ENCODE measurements around the gene ADARB2.

ADARB2 gene

DNA sequence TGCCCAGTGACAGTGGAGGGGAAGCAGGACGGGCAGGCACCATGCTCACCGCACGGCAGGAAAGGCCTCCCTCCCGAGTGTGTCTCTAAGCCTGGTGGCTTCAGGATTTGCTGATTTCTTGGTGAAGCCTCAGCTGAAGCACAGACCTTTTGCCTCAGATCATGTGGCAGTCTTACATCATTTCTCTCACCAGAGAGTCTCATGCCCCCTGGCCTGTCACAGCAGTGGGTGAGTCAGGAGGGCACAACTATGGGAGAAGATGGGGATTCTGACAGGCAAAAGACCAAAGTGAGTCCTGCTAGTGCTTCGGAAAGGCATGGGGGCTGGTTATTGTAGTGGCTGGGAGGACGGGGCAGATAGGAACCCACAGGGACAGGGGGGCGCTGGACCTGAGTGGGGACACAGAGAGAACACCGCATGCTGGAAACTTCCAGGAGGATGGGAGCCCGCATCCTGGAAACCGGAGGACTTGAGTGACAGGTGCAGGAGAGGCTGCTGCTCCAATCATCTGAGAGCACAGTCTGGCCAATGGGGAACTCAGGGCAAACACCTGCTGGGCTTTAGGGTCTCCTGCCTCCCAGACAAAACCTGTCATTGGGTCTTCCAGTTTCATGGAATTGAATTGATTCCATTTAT is 166.8 kb downstream of the ADARB2 start:
- DNase-seq (ENCODE audit: low spot score): no peak

DNA sequence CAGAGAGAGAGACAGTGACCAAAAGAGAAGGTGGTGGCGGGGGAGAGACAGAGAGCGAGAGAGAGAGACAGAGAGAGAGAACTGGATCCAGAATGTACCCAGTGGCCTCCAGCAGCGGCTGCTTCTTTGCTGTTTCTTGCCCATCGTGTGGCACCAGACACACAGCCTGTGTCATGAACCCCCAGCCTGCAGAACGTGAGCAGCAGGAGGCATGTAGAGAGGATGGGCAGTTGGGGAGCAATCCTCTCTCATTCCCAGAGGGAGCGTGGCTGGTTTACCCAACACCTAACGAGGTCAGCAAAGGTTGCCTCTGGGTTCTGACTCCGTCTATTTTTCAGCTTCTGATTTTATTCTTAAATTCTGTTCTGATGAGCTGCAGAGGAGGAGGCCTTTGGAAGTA is 168.1 kb downstream of the ADARB2 start:
- no peak for DNase-seq (ENCODE audit: low spot score)

DNA sequence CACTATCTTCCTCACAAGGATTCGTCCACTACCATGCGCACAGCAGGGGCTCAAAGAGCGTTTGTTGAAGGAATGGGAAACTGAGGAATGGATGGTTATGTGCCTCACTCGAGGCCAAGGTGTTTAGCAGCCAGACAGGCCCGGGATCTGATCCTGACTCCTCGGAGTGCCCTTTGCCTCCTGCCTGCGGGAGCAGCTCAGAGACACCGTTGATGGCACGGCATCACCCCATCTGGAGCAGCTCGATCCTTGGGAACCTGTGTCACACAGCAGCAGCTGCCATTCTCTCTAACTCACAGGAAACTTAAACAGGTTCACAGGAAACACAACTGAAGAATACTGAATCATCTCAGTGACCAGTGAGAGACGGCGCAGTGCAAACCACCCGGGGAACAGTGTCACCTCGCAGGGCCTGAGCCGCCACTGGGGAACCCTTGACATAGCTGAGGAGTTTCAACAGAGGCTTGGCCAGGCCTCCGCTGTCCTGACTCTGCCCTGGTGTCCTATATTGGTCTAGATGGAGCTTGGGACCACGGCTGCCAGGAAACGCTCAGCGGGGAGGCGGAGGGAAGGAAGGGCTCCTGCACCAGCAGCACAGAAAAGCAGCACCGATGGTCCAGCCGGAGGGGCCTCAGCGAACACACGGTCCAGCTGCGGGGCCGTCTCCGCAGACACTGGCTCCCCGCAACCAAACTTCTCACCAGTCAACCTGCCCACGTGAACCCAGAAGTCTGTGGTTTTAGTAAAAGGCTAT is 169.4 kb downstream of the ADARB2 start:
- DNase-seq (ENCODE audit: low spot score): no peak

DNA sequence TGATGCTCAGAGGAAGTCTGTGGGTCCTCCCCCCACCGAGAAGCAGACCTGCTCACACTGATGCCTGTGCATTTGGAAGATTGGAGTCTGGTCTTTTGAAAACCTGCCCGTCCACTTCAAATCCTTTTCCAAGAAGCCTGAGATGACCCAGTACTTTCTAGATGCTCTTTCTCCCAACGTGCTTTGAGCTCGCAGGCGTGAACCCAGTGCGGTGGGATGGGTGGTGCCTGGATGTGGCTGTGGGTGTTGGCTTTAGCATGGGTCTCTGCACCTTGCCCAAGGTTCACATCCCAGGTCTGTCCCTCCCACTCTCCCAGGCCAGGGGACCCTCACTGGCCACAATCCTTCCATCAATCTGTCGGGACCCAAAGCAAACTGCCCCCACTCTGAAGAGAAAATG is 170.2 kb downstream of the ADARB2 start:
- no peak for DNase-seq (ENCODE audit: low spot score)

DNA sequence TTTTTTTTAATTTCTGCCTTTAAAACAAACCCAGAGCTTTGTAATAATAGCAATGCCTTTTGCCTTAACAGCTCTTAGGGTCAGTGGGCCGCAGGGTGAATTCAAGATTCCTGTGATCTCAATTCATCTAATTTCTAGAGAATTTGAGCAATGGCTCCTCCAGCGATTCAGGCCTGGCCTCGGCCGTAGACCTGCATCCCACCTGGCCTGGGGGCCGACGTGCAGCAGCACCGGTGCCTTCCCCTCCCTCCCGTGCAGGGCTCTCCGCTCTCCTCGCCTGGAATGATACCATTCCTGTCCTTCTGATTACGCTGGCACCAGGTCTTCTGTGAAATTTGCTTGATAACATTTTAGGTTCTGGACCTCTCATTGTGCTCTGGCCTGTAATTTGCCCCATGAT is 172.5 kb downstream of the ADARB2 start:
- no peak for DNase-seq (ENCODE audit: low spot score)

DNA sequence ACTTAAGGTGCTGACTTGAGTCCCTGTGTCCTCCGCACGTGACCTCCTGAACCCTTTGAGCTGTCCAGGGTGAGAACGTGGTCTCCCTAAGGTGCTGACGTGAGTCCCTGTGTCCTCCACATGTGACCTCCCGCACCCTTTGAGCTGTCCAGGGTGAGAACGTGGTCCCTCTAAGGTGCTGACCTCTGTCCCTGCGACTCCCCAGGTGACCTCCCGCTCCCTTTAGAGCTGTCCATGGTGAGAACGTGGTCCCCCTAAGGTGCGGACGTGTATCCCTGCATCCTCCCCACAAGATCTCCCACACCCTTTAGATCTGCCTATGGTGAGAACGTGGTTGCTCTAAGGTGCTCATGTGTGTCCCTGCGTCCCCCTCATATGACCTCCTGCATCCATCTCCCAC is 174.3 kb downstream of the ADARB2 start:
- DNase-seq (ENCODE audit: low spot score): no peak

DNA sequence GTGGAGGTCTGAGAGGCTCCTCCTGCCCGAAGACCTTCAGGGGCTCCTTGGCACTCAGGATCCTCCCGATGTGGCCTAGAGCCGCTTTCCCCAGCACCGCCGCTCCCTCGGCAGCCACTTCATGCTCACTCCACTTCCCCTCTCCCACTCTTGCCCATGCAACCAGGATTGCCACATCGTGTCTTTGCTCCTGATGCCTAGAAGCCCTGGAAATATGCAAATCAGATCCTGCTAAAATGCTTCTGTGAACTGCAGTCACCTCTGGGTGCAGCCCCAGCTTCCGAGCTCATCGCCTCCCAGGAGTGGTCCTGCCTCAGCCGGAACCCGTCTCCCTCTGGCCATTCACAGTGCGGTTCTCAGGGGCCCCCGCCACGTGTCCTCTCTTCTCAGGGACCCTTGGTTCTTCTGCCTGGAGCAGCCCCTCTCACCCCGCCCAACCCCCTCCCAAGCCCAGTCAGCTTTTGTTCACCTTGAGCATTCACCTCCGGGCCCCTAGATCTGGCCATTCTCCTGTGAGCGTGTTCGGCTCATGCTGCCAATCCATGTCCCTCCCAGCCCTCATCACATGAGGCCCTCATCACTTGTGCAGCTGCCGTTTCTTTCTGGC is 175.5 kb downstream of the ADARB2 start:
- DNase-seq (ENCODE audit: low spot score): no peak

DNA sequence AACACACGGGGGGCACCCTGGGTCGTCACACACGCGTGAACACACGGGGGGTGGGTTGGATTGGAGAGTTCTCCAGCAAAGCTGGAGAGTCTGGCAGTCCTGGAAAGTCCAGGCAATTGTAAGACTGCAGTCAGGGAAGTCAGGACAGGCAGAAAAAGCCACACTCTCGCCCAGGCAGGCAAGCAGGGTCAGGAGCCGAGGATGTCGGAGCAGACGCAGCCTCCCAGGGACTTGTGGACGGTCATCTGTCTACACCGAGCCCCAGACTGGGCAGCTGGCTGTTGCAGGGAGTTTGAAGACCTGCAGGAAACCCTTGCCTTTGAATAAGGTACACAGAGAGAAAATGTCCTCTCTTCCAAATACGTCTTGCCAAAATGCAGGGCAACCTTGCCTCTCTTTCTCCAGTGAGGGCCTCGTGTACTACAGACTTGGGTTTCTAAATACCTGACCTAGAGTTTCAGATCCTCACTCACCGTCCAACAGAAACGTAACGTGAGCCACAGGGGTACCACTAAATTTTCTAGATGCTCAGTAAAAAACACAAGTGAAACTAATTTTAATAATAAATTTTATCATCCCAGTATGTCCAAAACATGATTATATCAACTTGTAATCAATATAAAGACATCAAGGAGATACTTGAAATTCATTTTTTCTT is 176.7 kb downstream of the ADARB2 start:
- DNase-seq (ENCODE audit: low spot score): no peak

DNA sequence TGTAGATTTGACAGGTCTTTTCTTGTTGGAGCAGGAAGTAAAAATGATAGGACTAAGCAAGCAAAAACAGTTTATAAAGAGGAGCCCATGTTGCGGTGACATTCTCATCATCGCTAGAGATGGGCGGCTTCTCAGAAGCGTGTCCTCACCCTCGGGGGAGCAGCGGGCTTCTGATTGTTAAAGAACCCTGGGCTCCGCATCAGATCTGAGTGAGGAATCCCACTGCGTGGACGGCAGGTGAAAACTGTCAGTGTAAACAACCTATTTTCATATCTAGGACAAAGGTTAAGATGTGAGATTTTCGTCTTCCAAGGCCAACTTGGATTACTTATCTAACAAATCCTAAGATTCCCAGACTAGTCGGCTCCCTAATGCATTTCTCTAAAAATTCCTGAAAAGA is 177.6 kb downstream of the ADARB2 start:
- no peak for DNase-seq (ENCODE audit: low spot score)

DNA sequence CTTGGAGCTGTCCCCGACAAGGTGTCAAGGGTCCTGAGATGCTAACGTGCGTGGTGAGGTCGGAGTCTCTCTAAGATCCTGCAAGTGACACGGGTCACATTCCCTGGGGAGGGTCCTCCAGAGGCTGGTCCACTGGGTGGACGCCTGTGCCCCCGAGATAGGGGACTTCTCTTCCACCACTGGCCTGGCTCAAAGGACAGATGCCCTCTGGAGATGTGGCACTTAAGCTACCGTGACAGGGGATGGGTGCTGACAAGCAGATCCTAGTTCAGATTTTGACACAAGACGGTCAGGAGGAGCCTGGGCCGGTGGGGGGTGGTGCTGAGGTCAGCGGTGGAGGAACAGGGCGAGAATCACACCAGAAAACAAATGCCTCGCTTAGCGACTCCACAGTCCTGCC is 178.0 kb downstream of the ADARB2 start:
- no peak for DNase-seq (ENCODE audit: low spot score)

DNA sequence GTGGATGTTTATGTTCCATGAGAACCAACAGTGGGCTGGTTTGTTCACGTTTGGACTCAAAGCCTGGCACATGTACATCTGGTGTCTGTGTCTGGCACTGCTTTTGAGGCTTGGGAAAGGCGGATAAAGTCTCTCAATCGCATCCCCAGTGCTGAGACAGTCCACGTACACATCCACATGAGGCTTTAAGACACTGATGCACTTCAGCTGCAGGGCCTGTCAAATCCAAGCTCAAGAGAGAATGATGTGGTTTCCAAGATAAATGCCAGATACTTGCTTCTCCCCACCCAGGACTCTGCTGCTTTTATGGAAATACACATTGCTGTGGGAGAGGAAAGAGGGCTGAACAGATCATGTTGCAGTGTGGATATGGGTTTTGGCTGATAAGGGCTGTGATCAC is 178.4 kb downstream of the ADARB2 start:
- no peak for DNase-seq (ENCODE audit: low spot score)

DNA sequence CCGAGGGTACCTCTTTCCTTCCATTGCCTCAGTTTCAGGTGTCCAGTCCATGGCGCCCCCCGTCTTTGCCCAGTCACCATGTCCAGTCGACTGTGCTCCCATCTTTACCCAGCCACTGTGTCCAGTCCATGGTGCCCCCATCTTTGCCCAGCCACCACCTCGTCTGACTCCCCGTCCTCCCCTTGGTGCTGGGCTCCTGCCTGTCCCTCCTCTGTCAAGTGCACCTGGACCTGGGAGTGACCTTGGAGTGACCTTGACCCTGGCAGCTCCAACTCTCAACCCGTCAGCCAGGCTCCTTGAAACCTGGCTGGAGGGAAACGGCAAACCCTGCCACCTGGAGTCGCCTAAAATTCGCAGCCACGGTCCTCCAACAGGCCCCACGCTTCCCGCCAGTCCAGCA is 180.2 kb downstream of the ADARB2 start:
- DNase-seq (ENCODE audit: low spot score): no peak

DNA sequence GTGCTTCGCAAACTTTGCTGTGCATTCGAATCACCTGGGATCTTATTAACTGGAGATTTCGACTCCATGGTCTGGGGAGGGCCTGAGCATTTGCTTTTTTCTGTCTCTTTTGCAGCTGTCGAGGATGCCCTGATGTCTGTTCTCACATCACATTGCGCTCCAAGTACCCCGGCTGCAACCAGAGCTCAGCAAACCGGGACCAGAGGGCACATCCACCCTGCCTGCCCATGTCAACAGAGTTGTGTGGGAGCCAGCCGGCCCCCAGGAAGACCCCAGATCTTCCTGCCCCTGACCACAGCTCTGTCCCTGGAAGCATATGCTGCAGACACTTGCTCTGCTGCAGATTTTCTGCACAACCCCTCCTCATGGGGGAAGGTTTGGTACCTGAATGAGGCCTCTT is 180.8 kb downstream of the ADARB2 start:
- DNase-seq (ENCODE audit: low spot score): no peak

DNA sequence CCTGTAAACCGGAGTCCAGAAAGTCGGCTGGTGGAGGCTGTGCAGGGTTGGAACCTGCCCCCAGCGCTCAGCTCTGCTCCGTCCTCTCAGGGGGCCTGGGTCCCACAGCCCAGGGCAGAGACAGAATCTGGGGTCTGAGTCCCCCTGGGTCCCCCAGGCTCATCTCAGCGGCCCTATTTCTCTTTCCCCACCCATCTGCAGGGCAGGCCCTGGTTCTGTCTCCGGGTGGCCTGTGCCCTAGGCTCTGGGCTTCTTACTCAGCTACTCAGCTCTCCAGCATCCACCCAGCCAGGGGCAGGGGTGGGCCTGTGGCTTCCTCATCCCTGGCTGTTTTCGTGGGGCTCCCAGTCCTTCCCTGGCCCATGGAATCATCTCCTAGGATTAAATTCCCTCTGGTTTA is 183.4 kb downstream of the ADARB2 start:
- DNase-seq (ENCODE audit: low spot score): no peak

DNA sequence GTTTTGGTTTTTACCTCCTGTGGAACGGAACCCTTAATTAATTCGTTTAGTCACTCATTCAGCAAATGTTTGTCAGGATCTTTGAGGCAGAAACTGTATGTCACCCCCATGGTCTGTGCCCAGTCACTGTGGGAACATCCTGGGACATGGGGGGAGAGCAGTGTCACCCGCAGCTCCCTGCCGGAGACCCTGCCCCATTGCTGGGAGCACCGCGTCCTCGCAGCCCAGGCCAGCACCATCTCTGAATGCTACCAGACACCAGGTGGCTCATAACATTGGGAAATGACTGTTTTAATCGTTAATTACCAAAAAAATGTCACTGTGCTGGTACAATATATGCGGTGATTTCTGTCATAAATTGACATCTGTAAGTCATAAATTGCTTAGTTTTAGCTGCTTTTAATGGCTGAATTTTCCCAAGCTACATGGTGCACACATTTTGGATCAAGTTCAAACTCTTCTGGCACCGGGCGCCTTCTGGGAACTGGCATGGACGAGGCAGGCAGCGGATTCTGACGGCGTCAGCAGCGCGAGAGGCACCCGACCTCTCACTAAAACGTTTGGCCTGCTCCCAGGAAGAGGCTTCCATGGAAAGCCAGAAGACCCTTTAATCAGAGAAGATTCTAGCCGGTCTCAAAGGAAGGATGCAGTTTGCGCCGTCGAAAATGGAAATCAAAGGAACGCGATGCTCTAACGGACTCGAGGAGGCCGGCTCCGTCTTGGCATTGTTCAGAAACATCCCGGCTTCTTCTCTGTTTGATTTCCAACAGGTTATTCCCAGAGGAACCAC is 184.2 kb downstream of the ADARB2 start:
- DNase-seq (ENCODE audit: low spot score): no peak

DNA sequence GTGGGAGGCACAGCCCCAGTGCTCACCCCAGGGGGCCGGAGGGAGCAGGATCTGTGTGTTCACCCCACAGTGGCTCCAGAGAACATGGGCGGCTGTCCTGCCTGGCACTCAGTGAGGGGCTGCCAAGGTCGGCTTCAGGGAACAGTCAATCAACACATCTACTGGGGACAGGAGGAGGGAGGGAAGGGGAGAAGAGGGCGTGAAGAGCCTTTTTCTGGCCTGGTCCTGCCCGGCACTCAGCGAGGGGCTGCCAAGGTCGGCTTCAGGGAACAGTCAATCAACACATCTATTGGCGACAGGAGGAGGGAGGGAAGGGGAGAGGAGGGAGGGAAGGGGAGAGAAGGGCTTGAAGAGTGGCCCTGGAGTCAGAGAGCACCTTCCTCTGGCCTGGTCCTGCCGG is 184.9 kb downstream of the ADARB2 start:
- DNase-seq (ENCODE audit: low spot score): no peak

DNA sequence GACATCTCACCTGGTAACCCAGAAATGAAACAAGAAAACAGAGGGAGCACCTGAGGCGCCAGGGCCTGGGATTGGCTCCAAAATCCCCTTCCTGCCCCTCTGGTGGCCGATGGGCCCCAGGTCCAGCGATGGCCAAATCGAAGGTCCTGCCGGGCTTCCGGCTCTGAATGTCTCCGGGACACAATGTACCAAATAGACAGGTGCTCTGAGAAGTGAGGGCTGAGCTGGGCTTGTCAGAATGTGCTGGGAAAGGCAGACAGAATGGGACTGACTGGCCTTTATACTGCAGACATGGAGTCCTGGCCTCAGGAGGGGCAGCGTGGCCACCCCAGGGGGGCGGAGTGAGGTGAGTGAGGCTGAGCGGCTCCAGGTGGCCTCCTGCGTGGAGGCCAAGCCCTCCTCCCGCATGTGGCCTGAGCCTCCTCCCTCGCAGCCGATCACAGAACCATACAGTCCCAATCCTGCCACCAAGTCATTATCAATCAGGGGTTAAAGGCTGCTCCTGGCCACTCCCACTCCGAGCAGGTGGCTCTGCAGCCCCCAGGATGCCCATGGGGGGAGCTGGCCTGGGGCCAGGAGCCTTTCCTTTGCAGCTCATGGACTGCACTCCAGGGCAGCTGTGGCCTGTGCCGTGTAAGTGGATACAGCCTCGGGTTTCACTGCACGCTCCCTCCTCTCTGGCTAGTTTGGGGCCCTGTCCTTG is 185.5 kb downstream of the ADARB2 start:
- DNase-seq (ENCODE audit: low spot score): no peak

DNA sequence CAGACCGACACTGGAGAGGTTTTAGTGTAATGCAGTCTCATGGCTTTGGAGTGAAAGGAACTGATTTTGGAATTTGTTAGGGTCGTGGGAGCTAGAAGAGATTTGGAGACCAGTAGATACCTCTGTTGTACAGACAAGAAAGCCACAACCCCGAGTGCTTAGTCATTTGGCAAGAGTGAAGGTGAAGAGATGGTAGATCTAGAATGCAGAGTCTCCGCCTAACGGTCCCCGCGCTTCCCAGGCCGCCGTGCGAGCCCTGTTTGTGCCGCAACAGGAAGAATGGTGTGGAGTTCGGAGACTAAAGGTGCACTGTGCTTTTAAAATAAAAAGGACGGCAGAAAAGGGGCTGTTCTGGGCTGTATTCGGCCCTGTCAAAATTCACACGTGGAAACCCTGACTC is 186.7 kb downstream of the ADARB2 start:
- no peak for DNase-seq (ENCODE audit: low spot score)

DNA sequence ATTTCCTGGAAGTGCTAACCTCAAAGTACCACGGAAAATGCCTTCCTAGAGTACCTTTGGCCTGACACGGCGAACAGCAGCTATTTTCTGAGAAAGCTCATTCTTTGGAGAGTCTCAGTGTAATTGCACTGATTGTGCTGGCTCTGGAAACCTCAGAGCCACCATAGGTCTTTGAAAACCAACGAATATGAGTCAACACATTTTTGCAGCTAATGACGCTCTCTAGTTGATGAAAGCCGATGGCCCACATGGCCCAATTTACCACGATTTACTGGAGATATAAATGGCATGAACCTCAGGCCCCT is 187.1 kb downstream of the ADARB2 start:
- DNase-seq (ENCODE audit: low spot score): no peak

DNA sequence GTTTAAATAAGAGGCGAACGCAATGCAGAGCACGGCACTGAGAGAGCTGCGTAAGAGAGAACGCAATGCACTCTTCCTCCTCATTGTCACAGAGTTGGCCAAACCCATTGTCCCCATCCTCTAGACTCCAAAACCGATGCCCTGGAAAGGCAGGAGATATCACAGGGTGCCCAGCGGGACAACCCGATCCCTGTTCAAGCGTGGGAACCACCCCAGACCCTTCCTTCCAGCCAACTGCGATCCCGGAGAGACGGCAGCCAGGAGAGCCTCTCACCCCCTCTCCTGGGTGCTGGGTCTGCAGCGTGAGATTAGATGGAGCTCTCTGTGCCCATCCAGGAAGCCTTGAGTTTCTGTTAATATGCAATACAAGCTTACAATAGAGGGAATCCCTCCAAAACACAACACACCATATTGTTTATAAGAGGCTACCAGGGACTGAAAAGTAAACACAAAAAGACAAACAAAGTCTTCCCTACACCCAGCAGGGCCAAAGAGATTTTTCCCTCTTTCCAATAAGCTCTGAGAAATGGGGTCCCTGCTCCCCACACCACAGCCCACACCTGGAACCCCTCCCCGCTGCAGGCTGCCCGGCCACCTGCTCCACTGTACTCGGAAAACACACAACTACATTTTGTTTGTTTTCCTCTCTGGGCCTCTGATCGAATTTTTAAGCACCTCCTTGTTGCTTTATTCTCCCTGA is 187.6 kb downstream of the ADARB2 start:
- DNase-seq (ENCODE audit: low spot score): no peak

DNA sequence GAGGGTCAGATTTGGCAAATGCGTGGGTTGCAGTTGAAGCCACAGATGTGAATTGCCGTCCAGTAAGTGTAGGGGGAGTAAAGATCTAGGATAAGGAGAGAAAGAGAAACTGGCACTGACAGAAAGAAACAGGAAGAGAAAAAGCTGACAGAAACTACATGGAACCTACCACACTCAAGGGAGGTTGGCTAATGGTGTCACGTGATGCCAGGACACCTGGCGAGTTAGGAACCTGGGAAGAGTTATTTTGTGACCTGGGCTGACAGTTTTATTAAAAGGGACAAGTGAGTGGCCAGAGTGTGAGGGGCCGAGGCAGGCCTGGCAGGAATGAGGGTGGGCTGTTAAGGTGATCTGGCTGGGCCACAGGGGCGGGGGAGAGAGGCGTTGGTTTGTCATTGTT is 188.7 kb downstream of the ADARB2 start:
- DNase-seq (ENCODE audit: low spot score): no peak

Data from CD4-positive, alpha-beta T cell treated with Interleukin-15 for 4 hours (primary cell).